T-helper 17 cell (primary cell): ENCODE data around the gene RHEB. TPM values are rescaled to one million over a fixed set of nuclear protein-coding genes. Genes with fewer than 3 reads are reported as not detected.

Experiments used
- ATAC-seq: fragments of 150-1000 bp; cut with Tn5 transposase; 2 replicates; pipeline ENCODE4 v1.10.0; 2021; ENCODE audit warnings: mild to moderate bottlenecking, moderate library complexity
- DNase-seq, 3 donors: peaks; one replicate each; pipeline versions ENCODE4 v3.0.0 to v3.0.0-alpha.2; 2020 to 2021
- H3K9me3 ChIP-seq: one replicate; pipeline ENCODE4 v1.7.0; 2013; ENCODE audit warnings: low read length, mild to moderate bottlenecking; ENCODE audit not compliant: control insufficient read depth, poor library complexity, severe bottlenecking
- H3K27ac Mint-ChIP-seq: one replicate; pipeline ENCODE4 v1.8.0; 2022; ENCODE audit warnings: mild to moderate bottlenecking, moderate library complexity, mixed read lengths
- H3K27me3 Mint-ChIP-seq: one replicate; pipeline ENCODE4 v1.8.0; 2022; ENCODE audit warnings: mixed read lengths
- H3K36me3 Mint-ChIP-seq: one replicate; pipeline ENCODE4 v1.8.0; 2022; ENCODE audit warnings: low read depth, mixed read lengths
- H3K4me1 Mint-ChIP-seq: one replicate; pipeline ENCODE4 v1.8.0; 2022; ENCODE audit warnings: mild to moderate bottlenecking, mixed read lengths
- H3K4me3 Mint-ChIP-seq: one replicate; pipeline ENCODE4 v1.8.0; 2022; ENCODE audit warnings: mild to moderate bottlenecking, moderate library complexity, mixed read lengths
- total RNA-seq, 4 donors: library from RNA in 2 of 4; stranded (reverse) in 2 of 4; gene quantifications; one replicate each; pipeline ENCODE4 v1.2.3 and lab custom pipeline; 2022 to 2026

Gene RHEB
- total RNA-seq, 2 donors from 2014 or later = 62.5 to 71.1 TPM

GRCh38 chr7:151423226-151423625 is 96.5 kb downstream of the RHEB start:
- H3K9me3 ChIP-seq = peaks cover 3% of the 10 kb centered on the region
- peaks cover 2% of the 10 kb centered on the region for H3K36me3 Mint-ChIP-seq
- H3K4me3 Mint-ChIP-seq = no peak overlapping the region
- H3K4me1 Mint-ChIP-seq = peaks cover 1% of the 10 kb centered on the region
- H3K27me3 Mint-ChIP-seq = no peaks in the 10 kb centered on the region
- DNase-seq (no peak), ATAC-seq (no peak)
- H3K27ac Mint-ChIP-seq = no peak overlapping the region

DNA sequence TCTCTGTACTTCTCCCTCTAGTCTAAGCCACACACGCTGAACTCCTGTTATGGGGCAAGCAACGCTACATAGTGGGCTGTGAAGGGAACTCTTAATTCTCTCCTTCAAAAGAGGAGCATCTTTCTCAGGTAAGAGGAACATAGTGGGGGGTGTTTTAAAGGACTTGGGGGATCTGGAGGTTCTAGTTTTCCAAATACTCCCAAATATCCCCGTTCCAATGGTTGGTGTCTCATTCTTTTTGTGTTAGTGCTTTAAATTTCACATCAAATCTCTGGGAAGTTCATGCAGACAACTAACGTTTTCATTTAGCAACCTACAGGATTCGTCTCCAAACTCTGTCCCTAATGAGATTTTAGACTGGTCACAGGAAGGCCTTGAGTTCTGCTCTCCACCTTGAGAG is 97.5 kb downstream of the RHEB start:
- H3K9me3 ChIP-seq = peaks cover 3% of the 10 kb centered on the region
- H3K4me1 Mint-ChIP-seq = no peaks in the 10 kb centered on the region
- H3K4me3 Mint-ChIP-seq = no peak overlapping the region

DNA sequence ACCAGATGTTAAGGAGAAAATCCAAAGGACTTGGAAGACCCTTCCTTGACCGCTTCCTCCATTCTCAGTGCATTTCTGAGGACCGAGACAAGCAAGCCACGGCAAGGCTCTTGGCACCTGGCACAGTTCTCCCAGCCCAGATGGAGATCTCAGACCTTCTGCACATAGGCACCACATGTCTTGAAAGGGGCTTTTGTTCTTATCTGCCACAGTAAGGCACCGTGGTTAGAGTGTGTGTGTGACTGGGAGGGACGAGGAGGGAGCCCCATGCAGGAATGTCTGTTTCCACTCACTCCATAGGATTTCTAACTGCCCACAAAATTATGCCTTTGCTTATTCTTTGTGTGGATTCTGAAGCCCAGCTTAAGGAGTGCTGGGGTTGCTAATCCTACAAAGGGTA is 99.6 kb downstream of the RHEB start:
- Mint-ChIP-seq H3K27ac (no peak overlapping the region), H3K27me3 (no peaks in the 10 kb centered on the region), H3K4me3 (no peak overlapping the region), H3K4me1 (no peaks in the 10 kb centered on the region), H3K36me3 (peaks cover 2% of the 10 kb centered on the region)
- DNase-seq = no peak
- no peak for ATAC-seq
- peaks cover 3% of the 10 kb centered on the region for H3K9me3 ChIP-seq

More for the DNA sequence above, 97.5 kb downstream of the RHEB start:
- peaks cover 2% of the 10 kb centered on the region for H3K36me3 Mint-ChIP-seq
- DNase-seq (no peak), ATAC-seq (no peak)
- no peak overlapping the region for H3K27ac Mint-ChIP-seq
- no peaks in the 10 kb centered on the region for H3K27me3 Mint-ChIP-seq

- peaks cover 8% of the 10 kb centered on the region for H3K9me3 ChIP-seq
- ATAC-seq (no peak), DNase-seq (no peak)
- no peak overlapping the region for H3K4me3 Mint-ChIP-seq
- no peaks in the 10 kb centered on the region for H3K27me3 Mint-ChIP-seq
- peak overlapping the region; percentile 29 for H3K27ac Mint-ChIP-seq
- H3K36me3 Mint-ChIP-seq = peaks cover 2% of the 10 kb centered on the region
- H3K4me1 Mint-ChIP-seq = peaks cover 8% of the 10 kb centered on the region
Measured at GRCh38 chr7:151416941-151417315, 102.8 kb downstream of the RHEB start.

- Mint-ChIP-seq H3K27me3 (no peaks in the 10 kb centered on the region), H3K36me3 (peaks cover 2% of the 10 kb centered on the region), H3K4me1 (peaks cover 11% of the 10 kb centered on the region), H3K27ac (peak overlapping the region; percentile 29), H3K4me3 (no peak overlapping the region)
- peaks cover 8% of the 10 kb centered on the region for H3K9me3 ChIP-seq
- ATAC-seq (no peak), DNase-seq (no peak)
Measured at GRCh38 chr7:151416112-151416940, 103.4 kb downstream of the RHEB start.

Other genes with a start within 250 kb of the RHEB start
- gene NUB1, start 178.1 kb downstream of the RHEB start, total RNA-seq = 10 to 100 TPM; 71.9 to 87.2 TPM
- gene WDR86, start 109.9 kb downstream of the RHEB start, total RNA-seq = 10 to 100 TPM in 1 of 2 donors, 1 to 10 TPM in 1; 9.7 to 24.4 TPM
- gene CRYGN, start 79.8 kb downstream of the RHEB start, total RNA-seq = under 1 TPM in 1 of 2 donors, not detected in 1; 0.99 TPM